Mesenchymal stem cell (in vitro differentiated cells and primary cell): Measurements from ENCODE around the gene MICALL1.

Experiments used
- DNase-seq: peaks from one replicate; pipeline ENCODE4 v3.0.0-alpha.2; 2013
- H2AFZ ChIP-seq: one replicate; pipeline ENCODE4 v1.6.1; 2013; ENCODE audit warnings: low read depth, mild to moderate bottlenecking, control low read depth, inconsistent platforms, low read length, moderate library complexity
- H2AK5ac ChIP-seq: 2 replicates; pipeline ENCODE4 v1.6.1; 2013; ENCODE audit warnings: low read length, moderate library complexity, mild to moderate bottlenecking, inconsistent platforms; ENCODE audit not compliant: severe bottlenecking
- H2BK120ac ChIP-seq: one replicate; pipeline ENCODE4 v1.6.1; 2013; ENCODE audit warnings: low read depth, mild to moderate bottlenecking, inconsistent platforms, low read length, moderate library complexity
- H2BK12ac ChIP-seq, 2 experiments: one replicate each; pipeline ENCODE4 v1.6.1; 2013; ENCODE audit warnings: inconsistent platforms in 2 of 2, low read length in 2 of 2, mild to moderate bottlenecking in 2 of 2, moderate library complexity in 2 of 2, control low read depth in 1 of 2
- H2BK15ac ChIP-seq: one replicate; pipeline ENCODE4 v1.6.1; 2013; ENCODE audit warnings: mild to moderate bottlenecking, low read depth, inconsistent platforms; ENCODE audit not compliant: poor library complexity, severe bottlenecking
- H2BK5ac ChIP-seq: 2 replicates; pipeline ENCODE4 v1.6.1; 2013; ENCODE audit warnings: low read depth, mild to moderate bottlenecking, low read length, control low read depth, inconsistent platforms; ENCODE audit not compliant: poor library complexity, severe bottlenecking
- H3K14ac ChIP-seq, 2 experiments: one replicate each; pipeline ENCODE4 v1.6.1; 2013; ENCODE audit warnings: inconsistent platforms in 2 of 2, low read length in 2 of 2, control low read depth in 1 of 2, mild to moderate bottlenecking in 1 of 2, moderate library complexity in 1 of 2
- H3K18ac ChIP-seq, 2 experiments: one replicate each; pipeline ENCODE4 v1.6.1; 2013; ENCODE audit warnings: inconsistent platforms in 2 of 2, low read length in 2 of 2, control low read depth in 1 of 2, low read depth in 1 of 2, mild to moderate bottlenecking in 1 of 2
- H3K23ac ChIP-seq, 2 experiments: one replicate each; pipeline ENCODE4 v1.6.1; 2013; ENCODE audit warnings: inconsistent platforms in 2 of 2, low read length in 2 of 2, mild to moderate bottlenecking in 2 of 2, moderate library complexity in 2 of 2, control low read depth in 1 of 2
- H3K27ac ChIP-seq: 2 replicates; pipeline ENCODE4 v1.5.1; 2013; ENCODE audit warnings: mild to moderate bottlenecking, moderate library complexity, low read length, control low read depth, inconsistent platforms; ENCODE audit not compliant: poor library complexity, severe bottlenecking
- H3K27me3 ChIP-seq, 2 experiments: 2 replicates each; pipeline versions ENCODE4 v1.6.1 to v1.7.0; 2013; ENCODE audit warnings: low read length in 2 of 2, mild to moderate bottlenecking in 2 of 2, moderate library complexity in 2 of 2, control low read depth in 1 of 2, inconsistent platforms in 1 of 2; ENCODE audit not compliant: control insufficient read depth in 1 of 2, insufficient read depth in 1 of 2
- H3K36me3 ChIP-seq, 2 experiments: 2 replicates each; pipeline versions ENCODE4 v1.6.1 to v1.7.0; 2013; ENCODE audit warnings: low read length in 2 of 2, control low read depth in 1 of 2, inconsistent platforms in 1 of 2, low read depth in 1 of 2, mild to moderate bottlenecking in 1 of 2; ENCODE audit not compliant: insufficient read depth in 2 of 2, control insufficient read depth in 1 of 2
- H3K4ac ChIP-seq, 2 experiments: one replicate each; pipeline ENCODE4 v1.6.1; 2013; ENCODE audit warnings: inconsistent platforms in 2 of 2, low read length in 2 of 2, mild to moderate bottlenecking in 2 of 2, moderate library complexity in 2 of 2, control low read depth in 1 of 2, low read depth in 1 of 2
- H3K4me1 ChIP-seq: 2 replicates; pipeline ENCODE4 v1.6.1; 2013; ENCODE audit warnings: low read depth, low read length, control low read depth; ENCODE audit not compliant: control insufficient read depth, insufficient read depth
- H3K4me2 ChIP-seq: 2 replicates; pipeline ENCODE4 v1.6.1; 2013; ENCODE audit warnings: low read length, mild to moderate bottlenecking, inconsistent platforms; ENCODE audit not compliant: poor library complexity, severe bottlenecking
- H3K4me3 ChIP-seq, 2 experiments: 2 replicates each; pipeline versions ENCODE4 v1.5.1 to v1.7.0; 2013; ENCODE audit warnings: low read length in 2 of 2, mild to moderate bottlenecking in 2 of 2, control low read depth in 1 of 2, low read depth in 1 of 2; ENCODE audit not compliant: insufficient read depth in 1 of 2
- H3K79me1 ChIP-seq: replicated peaks from 2 replicates; pipeline ENCODE4 v1.6.1; 2013; ENCODE audit warnings: mild to moderate bottlenecking, control low read depth, low read length, inconsistent platforms; ENCODE audit not compliant: poor library complexity, severe bottlenecking
- H3K9ac ChIP-seq: 2 replicates; pipeline ENCODE4 v1.7.0; 2013; ENCODE audit warnings: mild to moderate bottlenecking, low read length, moderate library complexity
- H3K9me3 ChIP-seq: 2 replicates; pipeline ENCODE4 v1.7.0; 2013; ENCODE audit warnings: mild to moderate bottlenecking, low read length; ENCODE audit not compliant: control insufficient read depth
- H4K8ac ChIP-seq: one replicate; pipeline ENCODE4 v1.6.1; 2013; ENCODE audit warnings: inconsistent platforms, mild to moderate bottlenecking, low read length, moderate library complexity
- H4K91ac ChIP-seq: one replicate; pipeline ENCODE4 v1.6.1; 2013; ENCODE audit warnings: mild to moderate bottlenecking, low read length, inconsistent platforms
- WGBS: methylation state at CpG from one replicate; pipeline ENCODE4 v1.1.7; 2013; ENCODE audit warnings: mixed read lengths; 5-methylcytosine and 5-hydroxymethylcytosine counted together

MICALL1 gene

DNA sequence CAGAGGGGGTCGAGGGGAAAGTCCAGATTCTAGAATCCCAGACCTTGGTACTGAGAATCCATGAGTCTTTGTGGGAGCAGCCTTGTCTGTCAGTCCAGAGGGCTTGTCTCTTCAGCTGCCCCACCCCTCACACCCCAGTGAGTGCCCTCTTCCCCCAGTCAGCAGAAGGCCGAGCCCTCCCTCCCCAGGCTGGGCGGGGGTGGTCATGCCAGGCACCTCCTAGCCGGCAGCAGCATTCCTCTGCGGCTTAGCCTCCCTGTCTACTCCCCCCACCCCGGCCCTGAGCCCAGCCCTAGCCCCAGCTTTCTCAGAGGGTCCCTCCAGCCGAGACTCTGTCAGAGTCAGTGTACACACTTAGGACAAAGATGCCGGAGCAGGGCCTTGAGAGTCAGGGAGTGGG, 73.7 kb downstream of the MICALL1 start:
- no peak overlapping the region for H2AFZ ChIP-seq
- no peak overlapping the region for H3K9ac ChIP-seq
- H2BK15ac ChIP-seq: no peak overlapping the region

DNA sequence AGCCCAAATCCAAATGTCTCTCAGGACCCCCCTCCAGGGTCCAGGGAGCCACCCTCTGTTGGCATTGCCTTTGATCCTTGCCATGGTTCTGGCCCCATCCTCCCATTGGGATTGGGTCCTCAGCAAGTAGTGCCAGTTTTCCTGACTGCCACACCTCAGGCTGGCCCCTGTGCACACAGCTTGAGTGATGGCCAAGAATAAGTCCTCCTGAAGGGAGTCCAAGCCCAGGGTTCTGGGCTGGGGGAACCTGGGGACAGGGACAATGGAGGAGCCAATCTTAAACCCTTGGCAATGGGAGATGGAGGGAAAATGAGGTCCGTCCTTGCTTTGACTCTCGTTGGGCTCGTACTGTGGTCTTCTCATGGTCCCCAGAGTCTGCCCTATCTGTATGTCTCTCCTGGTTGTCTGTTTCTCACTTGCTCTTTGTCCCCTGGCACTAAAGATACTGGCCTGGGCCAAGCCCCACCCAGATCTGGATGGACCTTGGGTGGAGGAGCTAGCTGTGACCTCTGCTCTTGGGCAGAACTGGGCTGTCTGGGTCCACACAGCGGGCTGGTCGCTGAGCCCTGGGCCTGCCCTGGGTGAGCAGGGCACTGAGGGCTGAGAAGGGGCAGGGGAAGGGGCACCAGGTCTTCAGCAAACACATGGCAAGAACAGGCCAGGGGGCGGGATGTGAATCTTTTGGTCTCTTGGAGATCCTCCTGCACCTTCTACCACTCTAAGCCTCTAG, 75.3 kb downstream of the MICALL1 start:
- 98% methylated on average over 6 of the region's 6 CpGs for whole genome bisulfite sequencing

More for the DNA sequence above, 73.7 kb downstream of the MICALL1 start:
- Histone ChIP-seq H3K4me2 (no peak overlapping the region), H3K36me3 (peaks cover 8 to 43% of the 10 kb centered on the region in 2 experiments), H3K4me1 (peaks cover 4% of the 10 kb centered on the region), H2BK120ac (no peak overlapping the region), H3K4ac (no peak overlapping the region), H3K4me3 (no peak overlapping the region), H3K14ac (no peak overlapping the region), H3K23ac (no peak overlapping the region), H3K18ac (no peak overlapping the region), H2BK12ac (no peak overlapping the region), H4K91ac (no peak overlapping the region), H3K27ac (no peak overlapping the region), H4K8ac (no peak overlapping the region), H3K9me3 (no peaks in the 10 kb centered on the region), H3K79me1 (no peaks in the 10 kb centered on the region), H3K27me3 (peaks cover 0 to 33% of the 10 kb centered on the region in 2 experiments), H2BK5ac (no peak overlapping the region), H2AK5ac (no peak overlapping the region)
- no peak for DNase-seq
- 80% methylated on average over 8 of the region's 8 CpGs for WGBS

DNA sequence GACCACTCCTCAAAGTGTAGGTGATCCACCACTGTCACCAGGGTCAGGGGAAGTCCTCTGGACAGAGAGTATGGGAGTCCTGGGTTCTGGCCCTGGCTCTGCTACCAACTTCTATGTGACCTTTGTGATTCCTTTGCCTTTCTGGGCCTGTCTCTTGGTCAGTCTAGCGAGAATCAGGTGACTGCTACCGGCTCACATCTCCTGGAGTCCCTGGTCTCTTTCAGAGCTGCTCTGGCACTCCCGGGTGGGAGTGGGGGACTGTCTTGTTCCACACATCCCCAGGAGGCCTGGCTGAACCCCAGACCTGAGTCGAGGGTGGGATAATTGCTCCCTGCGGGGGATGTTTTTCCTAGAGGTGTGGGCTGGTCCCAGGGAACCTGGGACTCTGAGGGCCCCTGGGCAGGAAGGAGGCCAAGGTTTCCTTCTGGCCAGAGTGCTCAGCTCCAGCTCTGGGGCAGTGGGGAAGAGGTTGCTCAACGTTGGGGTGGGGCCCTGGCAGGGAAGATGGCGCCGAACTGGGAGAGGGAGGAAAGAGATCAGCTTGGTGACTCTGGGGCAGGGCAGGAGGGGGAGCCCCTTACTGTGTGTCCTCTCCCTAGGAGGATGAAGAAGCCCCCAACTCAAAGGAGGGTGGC, 76.2 kb downstream of the MICALL1 start:
- no peak overlapping the region for H4K8ac ChIP-seq
- no peak overlapping the region for H3K4me3 ChIP-seq
- no peak overlapping the region for H3K18ac ChIP-seq
- H3K4me2 ChIP-seq: no peak overlapping the region
- H3K4ac ChIP-seq: no peak overlapping the region
- H2AK5ac ChIP-seq: no peak overlapping the region
- no peak overlapping the region for H2BK120ac ChIP-seq
- no peak overlapping the region for H2BK12ac ChIP-seq
- peaks cover 0 to 43% of the 10 kb centered on the region in 2 experiments for H3K36me3 ChIP-seq
- H3K14ac ChIP-seq: no peak overlapping the region
- H2AFZ ChIP-seq: no peak overlapping the region
- no peak overlapping the region for H2BK5ac ChIP-seq
- WGBS: 84% methylated on average over 8 of the region's 8 CpGs
- no peak overlapping the region for H2BK15ac ChIP-seq
- no peak overlapping the region for H4K91ac ChIP-seq
- peaks cover 0 to 35% of the 10 kb centered on the region in 2 experiments for H3K27me3 ChIP-seq
- H3K27ac ChIP-seq: no peak overlapping the region
- no peaks in the 10 kb centered on the region for H3K79me1 ChIP-seq
- H3K23ac ChIP-seq: no peak overlapping the region
- H3K9me3 ChIP-seq: no peaks in the 10 kb centered on the region
- H3K9ac ChIP-seq: no peak overlapping the region
- DNase-seq: no peak
- peaks cover 4% of the 10 kb centered on the region for H3K4me1 ChIP-seq

More for the DNA sequence above, 75.3 kb downstream of the MICALL1 start:
- Histone ChIP-seq H3K18ac (no peak overlapping the region), H4K91ac (no peak overlapping the region), H2BK120ac (no peak overlapping the region), H4K8ac (no peak overlapping the region), H3K4me1 (peaks cover 4% of the 10 kb centered on the region), H3K4me2 (no peak overlapping the region), H3K14ac (no peak overlapping the region), H3K23ac (no peak overlapping the region), H3K4ac (no peak overlapping the region), H2BK15ac (no peak overlapping the region), H3K9ac (no peak overlapping the region), H3K79me1 (no peaks in the 10 kb centered on the region), H3K36me3 (peaks cover 2 to 43% of the 10 kb centered on the region in 2 experiments), H2AK5ac (no peak overlapping the region), H3K27ac (no peak overlapping the region), H3K27me3 (peaks cover 0 to 35% of the 10 kb centered on the region in 2 experiments), H3K9me3 (no peaks in the 10 kb centered on the region), H2AFZ (no peak overlapping the region), H2BK12ac (no peak overlapping the region), H3K4me3 (no peak overlapping the region), H2BK5ac (no peak overlapping the region)
- DNase-seq: no peak
